H9 (cell line): Measurements from ENCODE around the gene ZSCAN5A. TPM values are rescaled to one million over a fixed set of nuclear protein-coding genes. Genes with fewer than 3 reads are reported as not detected.

ENCODE experiments used
- DNase-seq: peaks from one replicate; pipeline ENCODE4 v3.0.0-alpha.2; 2017
- H2AFZ ChIP-seq: one replicate; pipeline ENCODE4 v1.6.1; 2013; ENCODE audit warnings: mild to moderate bottlenecking, low read length, control low read depth, moderate library complexity
- H2AK5ac ChIP-seq: 2 replicates; pipeline ENCODE4 v1.6.1; 2013; ENCODE audit warnings: low read length, control low read depth, mixed read lengths; ENCODE audit not compliant: insufficient read length
- H2BK120ac ChIP-seq: one replicate; pipeline ENCODE4 v1.6.1; 2013; ENCODE audit warnings: low read depth, mild to moderate bottlenecking, low read length, control low read depth, inconsistent platforms; ENCODE audit not compliant: poor library complexity, severe bottlenecking
- H2BK12ac ChIP-seq: 2 replicates; pipeline ENCODE4 v1.6.1; 2013; ENCODE audit warnings: low read length, control low read depth, mixed read lengths, low read depth; ENCODE audit not compliant: insufficient read length
- H2BK15ac ChIP-seq: 2 replicates; pipeline ENCODE4 v1.6.1; 2013; ENCODE audit warnings: low read depth, low read length, control low read depth
- H2BK20ac ChIP-seq: one replicate; pipeline ENCODE4 v1.6.1; 2013; ENCODE audit warnings: low read depth, mild to moderate bottlenecking, low read length, control low read depth, inconsistent platforms; ENCODE audit not compliant: poor library complexity, severe bottlenecking
- H2BK5ac ChIP-seq: 2 replicates; pipeline ENCODE4 v1.6.1; 2013; ENCODE audit warnings: low read length, control low read depth, mixed read lengths; ENCODE audit not compliant: insufficient read length
- H3K14ac ChIP-seq: 2 replicates; pipeline ENCODE4 v1.6.1; 2013; ENCODE audit warnings: low read length, control low read depth; ENCODE audit not compliant: insufficient read depth
- H3K18ac ChIP-seq: 2 replicates; pipeline ENCODE4 v1.6.1; 2013; ENCODE audit warnings: low read depth, mild to moderate bottlenecking, mixed read lengths, low read length, control low read depth; ENCODE audit not compliant: insufficient read length
- H3K23ac ChIP-seq: 2 replicates; pipeline ENCODE4 v1.6.1; 2013; ENCODE audit warnings: low read length, control low read depth, mixed read lengths, low read depth; ENCODE audit not compliant: insufficient read length
- H3K23me2 ChIP-seq: 2 replicates; pipeline ENCODE4 v1.6.1; 2013; ENCODE audit warnings: low read depth, mild to moderate bottlenecking, mixed read lengths, low read length, control low read depth; ENCODE audit not compliant: insufficient read length, poor library complexity, severe bottlenecking
- H3K27ac ChIP-seq: 2 replicates; pipeline ENCODE4 v1.5.1; 2013; ENCODE audit warnings: low read length, control low read depth, mixed read lengths, low read depth; ENCODE audit not compliant: insufficient read length
- H3K27me3 ChIP-seq: 2 replicates; pipeline ENCODE4 v1.6.1; 2013; ENCODE audit warnings: low read length, control low read depth, inconsistent platforms; ENCODE audit not compliant: insufficient read depth
- H3K4ac ChIP-seq: 2 replicates; pipeline ENCODE4 v1.6.1; 2013; ENCODE audit warnings: low read depth, mild to moderate bottlenecking, control low read depth, inconsistent platforms, low read length, moderate library complexity
- H3K4me1 ChIP-seq: 2 replicates; pipeline ENCODE4 v1.6.1; 2013; ENCODE audit warnings: low read length, control low read depth, inconsistent platforms; ENCODE audit not compliant: insufficient read depth
- H3K4me2 ChIP-seq: 2 replicates; pipeline ENCODE4 v1.6.1; 2013; ENCODE audit warnings: low read length, control low read depth, mixed read lengths; ENCODE audit not compliant: insufficient read length, insufficient read depth
- H3K56ac ChIP-seq: 2 replicates; pipeline ENCODE4 v1.6.1; 2013; ENCODE audit warnings: low read depth, mild to moderate bottlenecking, mixed read lengths, low read length, control low read depth; ENCODE audit not compliant: insufficient read length
- H3K79me1 ChIP-seq: 2 replicates; pipeline ENCODE4 v1.6.1; 2013; ENCODE audit warnings: low read depth, mild to moderate bottlenecking, moderate library complexity, low read length, control low read depth, inconsistent platforms; ENCODE audit not compliant: insufficient read depth, poor library complexity, severe bottlenecking
- H3K79me2 ChIP-seq: 2 replicates; pipeline ENCODE4 v1.6.1; 2013; ENCODE audit warnings: low read length, control low read depth, inconsistent platforms; ENCODE audit not compliant: insufficient read depth
- H3K9ac ChIP-seq: 2 replicates; pipeline ENCODE4 v1.6.1; 2013; ENCODE audit warnings: low read length, control low read depth, mixed read lengths; ENCODE audit not compliant: insufficient read length; ENCODE audit errors: extremely low read depth
- H3K9me3 ChIP-seq: one replicate; pipeline ENCODE4 v1.6.1; 2013; ENCODE audit warnings: low read depth, low read length, inconsistent platforms; ENCODE audit not compliant: control insufficient read depth
- H3T11ph ChIP-seq: one replicate; pipeline ENCODE4 v1.6.1; 2013; ENCODE audit warnings: mild to moderate bottlenecking, low read length, control low read depth, inconsistent platforms
- H4K20me1 ChIP-seq: one replicate; pipeline ENCODE4 v1.6.1; 2013; ENCODE audit not compliant: control insufficient read depth, insufficient read length, insufficient read depth
- H4K5ac ChIP-seq: 2 replicates; pipeline ENCODE4 v1.6.1; 2013; ENCODE audit warnings: low read depth, mild to moderate bottlenecking, mixed read lengths, low read length, control low read depth; ENCODE audit not compliant: insufficient read length
- H4K8ac ChIP-seq: replicated peaks from 2 replicates; pipeline ENCODE4 v1.6.1; 2013; ENCODE audit warnings: low read length, control low read depth, mixed read lengths, low read depth; ENCODE audit not compliant: insufficient read length
- H4K91ac ChIP-seq: 2 replicates; pipeline ENCODE4 v1.6.1; 2013; ENCODE audit warnings: low read depth, mild to moderate bottlenecking, moderate library complexity, mixed read lengths, low read length, control low read depth; ENCODE audit not compliant: insufficient read length
- H3K27ac Mint-ChIP-seq, 3 experiments: 2 replicates in 2 of 3; 3 replicates in 1 of 3; pipeline ENCODE4 v1.8.0; 2020 to 2021; ENCODE audit warnings: mixed read lengths in 3 of 3, mild to moderate bottlenecking in 1 of 3, moderate library complexity in 1 of 3
- H3K27me3 Mint-ChIP-seq: 2 replicates; pipeline ENCODE4 v1.8.0; 2021; ENCODE audit warnings: low read depth, mild to moderate bottlenecking, moderate library complexity, mixed read lengths
- H3K36me3 Mint-ChIP-seq, 3 experiments: 2 replicates in 2 of 3; 3 replicates in 1 of 3; pipeline ENCODE4 v1.8.0; 2020 to 2021; ENCODE audit warnings: low read depth in 3 of 3, mixed read lengths in 3 of 3; ENCODE audit not compliant: insufficient read depth in 1 of 3
- H3K4me1 Mint-ChIP-seq, 2 experiments: 2 replicates each; pipeline ENCODE4 v1.8.0; 2020; ENCODE audit warnings: mixed read lengths in 2 of 2
- H3K4me3 Mint-ChIP-seq, 2 experiments: 2 replicates in 1 of 2; 3 replicates in 1 of 2; pipeline ENCODE4 v1.8.0; 2020 to 2021; ENCODE audit warnings: mild to moderate bottlenecking in 2 of 2, mixed read lengths in 2 of 2, moderate library complexity in 1 of 2
- H3K9me3 Mint-ChIP-seq, 2 experiments: 2 replicates in 1 of 2; 3 replicates in 1 of 2; pipeline ENCODE4 v1.8.0; 2020; ENCODE audit warnings: mild to moderate bottlenecking in 2 of 2, mixed read lengths in 2 of 2, moderate library complexity in 1 of 2
- CTCF ChIP-seq: fragments of 200-600 bp; sonication (generic); conservative IDR thresholded peaks from 3 replicates; pipeline ENCODE4 v1.8.0; 2021; ENCODE audit warnings: antibody characterized with exemption, mild to moderate bottlenecking
- WGBS: extraction: QIAGEN DNeasy Blood & Tissue Kit; methylation state at CpG from one replicate; pipeline ENCODE4 v1.1.7; 2013; ENCODE audit warnings: missing lambda C conversion rate, low lambda C conversion rate, mixed read lengths; ENCODE audit not compliant: insufficient read length; ENCODE audit errors: extremely low coverage; 5-methylcytosine and 5-hydroxymethylcytosine counted together
- total RNA-seq: library from RNA; stranded (reverse); gene quantifications from 2 replicates; pipeline ENCODE4 v1.2.1, GENCODE V29; 2021

The ZSCAN5A gene
- total RNA-seq, 1 experiment from 2014 or later, result 12.5 TPM

- Histone ChIP-seq H2AK5ac (no peak overlapping the region), H3K27ac (no peak overlapping the region), H3K79me2 (no peaks in the 10 kb centered on the region), H2BK20ac (no peak overlapping the region), H3K27me3 (no peaks in the 10 kb centered on the region), H2BK12ac (no peak overlapping the region), H2AFZ (no peak overlapping the region), H3K23me2 (no peaks in the 10 kb centered on the region), H3T11ph (no peak overlapping the region), H3K14ac (no peak overlapping the region), H3K4ac (no peak overlapping the region), H2BK120ac (no peak overlapping the region), H3K56ac (no peak overlapping the region), H4K8ac (no peak overlapping the region), H4K5ac (no peak overlapping the region), H3K23ac (no peak overlapping the region), H2BK15ac (no peak overlapping the region), H3K18ac (no peak overlapping the region), H2BK5ac (no peak overlapping the region), H3K79me1 (no peaks in the 10 kb centered on the region), H3K4me2 (no peak overlapping the region), H4K20me1 (no peaks in the 10 kb centered on the region), H4K91ac (no peak overlapping the region), H3K4me1 (no peaks in the 10 kb centered on the region), H3K9me3 (no peaks in the 10 kb centered on the region), H3K9ac (no peak overlapping the region)
- Mint-ChIP-seq H3K27ac (no peak overlapping the region), H3K9me3 (peaks cover 34% of the 10 kb centered on the region in 2 experiments), H3K36me3 (no peaks in the 10 kb centered on the region; a peak in 2 of 7 replicates), H3K4me3 (no peak overlapping the region), H3K27me3 (peaks cover 19% of the 10 kb centered on the region), H3K4me1 (no peaks in the 10 kb centered on the region)
- TF ChIP-seq CTCF, result no peak
- DNase-seq, result no peak
- no CpG with 5 or more reads among the region's 8 CpGs for WGBS
Observed at GRCh38 chr19:56321254-56321988, 6.8 kb upstream of the ZSCAN5A start.
